Keratinocyte (primary cell): ENCODE measurements around the gene KCNE4. TPM values are rescaled to one million over a fixed set of nuclear protein-coding genes. Genes with fewer than 3 reads are reported as not detected.

ENCODE experiments used
- DNase-seq: peaks from one replicate; pipeline ENCODE4 v3.0.0-alpha.2; 2011; ENCODE audit warnings: low read depth, missing footprints, low spot score
- FAIRE-seq: peaks from 2 replicates; lab custom pipeline; 2011; peaks lifted over from hg19 to GRCh38; lab: Jason Lieb, UNC
- H2AFZ ChIP-seq: 2 replicates; pipeline ENCODE4 v1.6.0; 2012; ENCODE audit warnings: low read length, control low read depth, inconsistent platforms; ENCODE audit not compliant: control insufficient read depth
- H3K27ac ChIP-seq: 2 replicates; pipeline ENCODE4 v1.5.1; 2011; ENCODE audit warnings: low read length; ENCODE audit not compliant: control insufficient read depth, insufficient read depth
- H3K27me3 ChIP-seq: 3 replicates; pipeline ENCODE4 v1.6.0; 2011; ENCODE audit warnings: low read length; ENCODE audit not compliant: control insufficient read depth, insufficient read depth; ENCODE audit errors: extremely low read depth
- H3K36me3 ChIP-seq, 2 experiments: 2 replicates in 1 of 2; 3 replicates in 1 of 2; pipeline ENCODE4 v1.5.1; 2011; ENCODE audit warnings: low read length in 2 of 2, mild to moderate bottlenecking in 1 of 2; ENCODE audit not compliant: control insufficient read depth in 2 of 2, insufficient read depth in 2 of 2; ENCODE audit errors: extremely low read depth in 1 of 2
- H3K4me1 ChIP-seq: 3 replicates; pipeline ENCODE4 v1.5.1; 2011; ENCODE audit warnings: low read length; ENCODE audit not compliant: control insufficient read depth, insufficient read depth; ENCODE audit errors: extremely low read depth
- H3K4me2 ChIP-seq: 3 replicates; pipeline ENCODE4 v1.6.0; 2011; ENCODE audit warnings: low read depth, low read length; ENCODE audit not compliant: control insufficient read depth, insufficient read depth; ENCODE audit errors: extremely low read depth
- H3K4me3 ChIP-seq, 3 experiments: fragments of 200-600 bp in 1 of 3; sonication (generic) in 1 of 3; 2 replicates in 2 of 3; 3 replicates in 1 of 3; pipeline ENCODE4 v1.5.1; 2011 to 2016; ENCODE audit warnings: low read length in 3 of 3, mild to moderate bottlenecking in 3 of 3, control low read depth in 2 of 3, inconsistent platforms in 1 of 3, low read depth in 1 of 3, mixed read lengths in 1 of 3, mixed run types in 1 of 3, moderate library complexity in 1 of 3; ENCODE audit not compliant: control insufficient read depth in 2 of 3, insufficient read depth in 2 of 3; ENCODE audit errors: extremely low read depth in 1 of 3
- H3K79me2 ChIP-seq: 2 replicates; pipeline ENCODE4 v1.6.0; 2012; ENCODE audit warnings: low read length; ENCODE audit not compliant: control insufficient read depth, insufficient read depth
- H3K9ac ChIP-seq: 3 replicates; pipeline ENCODE4 v1.6.0; 2011; ENCODE audit warnings: low read length; ENCODE audit not compliant: control insufficient read depth, insufficient read depth; ENCODE audit errors: extremely low read depth
- H3K9me1 ChIP-seq: 3 replicates; pipeline ENCODE4 v1.6.0; 2011; ENCODE audit warnings: low read length; ENCODE audit not compliant: control insufficient read depth, insufficient read depth; ENCODE audit errors: extremely low read depth
- H3K9me3 ChIP-seq: 2 replicates; pipeline ENCODE4 v1.5.1; 2012; ENCODE audit warnings: low read depth, low read length; ENCODE audit not compliant: control insufficient read depth
- H4K20me1 ChIP-seq: 3 replicates; pipeline ENCODE4 v1.6.0; 2011; ENCODE audit warnings: low read length; ENCODE audit not compliant: control insufficient read depth, insufficient read depth; ENCODE audit errors: extremely low read depth
- CTCF ChIP-seq, 3 experiments: IDR thresholded peaks in 1 of 3; conservative IDR thresholded peaks in 1 of 3; optimal IDR thresholded peaks in 1 of 3; 2 replicates in 2 of 3; 3 replicates in 1 of 3; pipeline versions ENCODE3 to v1.5.1; 2011; ENCODE audit warnings: low read length in 3 of 3, mild to moderate bottlenecking in 3 of 3, moderate library complexity in 2 of 3, control low read depth in 1 of 3, inconsistent platforms in 1 of 3; ENCODE audit not compliant: insufficient read depth in 2 of 3; ENCODE audit errors: extremely low read depth in 1 of 3
- EZH2 ChIP-seq: IDR thresholded peaks from one replicate; pipeline ENCODE4 v1.6.1; 2012; ENCODE audit warnings: inconsistent platforms, mild to moderate bottlenecking, low read length, moderate library complexity
- dilution Hi-C: fragments of 300-500 bp; cut with MboI; formaldehyde crosslinking; loops from one replicate; pipeline ENCODE4 v1.7.0; 2020; ENCODE audit warnings: low sequenced_read_pairs; ENCODE audit not compliant: extremely low pct_ligation_motif_present
- polyA plus RNA-seq, 5 experiments: library from polyadenylated mRNA; depleted of rRNA in 3 of 5; stranded (reverse) in 3 of 5; stranded (forward) in 1 of 5; unstranded in 1 of 5; fragments of >200 nt; gene quantifications; 1 replicate in 1 of 5; 2 replicates in 3 of 5; 3 replicates in 1 of 5; pipeline versions ENCODE4 v1.2.1 to v1.2.3, GENCODE V29; 2011 to 2012; ENCODE audit warnings: missing spikeins in 2 of 5, low read depth in 1 of 5, low replicate concordance in 1 of 5

Gene KCNE4
- polyA plus RNA-seq, 1 donor (not counting 4 experiments of a cell fraction or from before 2014, with no cell fraction given) = 0.13 TPM

- Histone ChIP-seq H3K9me3 (no peaks in the 10 kb centered on the region), H3K27me3 (no peaks in the 10 kb centered on the region), H3K27ac (no peak overlapping the region), H3K9me1 (no peaks in the 10 kb centered on the region), H3K4me3 (no peak overlapping the region), H3K79me2 (no peaks in the 10 kb centered on the region), H3K36me3 (no peaks in the 10 kb centered on the region), H2AFZ (no peak overlapping the region), H3K4me1 (no peaks in the 10 kb centered on the region), H4K20me1 (no peaks in the 10 kb centered on the region), H3K4me2 (no peak overlapping the region), H3K9ac (no peak overlapping the region)
- TF ChIP-seq EZH2 (no peak), CTCF (optimal IDR thresholded peaks at IDR 0.05 in 1 of 3, IDR thresholded peaks at IDR 0.05 in 1 of 3, conservative IDR thresholded peaks at IDR 0.05 in 1 of 3; ENCODE audit: extremely low read depth in 1 of 3, insufficient read depth in 2 of 3, low read length in 3 of 3) (no peak)
- FAIRE-seq (no peak), DNase-seq (no peak)
- dilution Hi-C loops = no loop called here
Measured at GRCh38 chr2:223010641-223011040, 41.3 kb upstream of the KCNE4 start.

- Histone ChIP-seq H3K27me3 (no peaks in the 10 kb centered on the region), H2AFZ (no peak overlapping the region), H4K20me1 (no peaks in the 10 kb centered on the region), H3K4me1 (no peaks in the 10 kb centered on the region), H3K4me3 (no peak overlapping the region), H3K9ac (no peak overlapping the region), H3K4me2 (no peak overlapping the region), H3K79me2 (no peaks in the 10 kb centered on the region), H3K9me1 (no peaks in the 10 kb centered on the region), H3K36me3 (no peaks in the 10 kb centered on the region), H3K9me3 (no peaks in the 10 kb centered on the region), H3K27ac (no peak overlapping the region)
- no peak for DNase-seq
- dilution Hi-C loops = no loop called here
- FAIRE-seq = no peak
- no peak for TF ChIP-seq EZH2
- TF ChIP-seq CTCF (optimal IDR thresholded peaks at IDR 0.05 in 1 of 3, IDR thresholded peaks at IDR 0.05 in 1 of 3, conservative IDR thresholded peaks at IDR 0.05 in 1 of 3; ENCODE audit: extremely low read depth in 1 of 3, insufficient read depth in 2 of 3, low read length in 3 of 3) = no peak
Measured at GRCh38 chr2:223012291-223012690, 39.7 kb upstream of the KCNE4 start.
